ENCODE measurements around the gene DHTKD1.
A peak's percentile ranks its signal among the peaks of the same experiment; 100 is the strongest.

The DHTKD1 gene

GRCh38 chr10:12068449-12069269, at the start of gene DHTKD1:
Gene DHTKD1 (plus strand): TSS chr10:12068954. CDS start chr10:12069034, 80 bp downstream.
- DNase-seq, result peak; percentile 97

- DNase-seq, result no peak
These were observed 49.3 kb upstream of the DHTKD1 start for GRCh38 chr10:12019283-12019971.

- no peak for DNase-seq
These were observed 48.2 kb upstream of the DHTKD1 start for GRCh38 chr10:12020574-12020973.

GRCh38 chr10:12022580-12023257, 46.0 kb upstream of the DHTKD1 start:
- no peak for DNase-seq

- no peak for DNase-seq
These were observed 43.2 kb upstream of the DHTKD1 start for GRCh38 chr10:12025591-12025990.

GRCh38 chr10:12027539-12027938, 41.2 kb upstream of the DHTKD1 start:
- no peak for DNase-seq

- no peak for DNase-seq
These were observed 37.4 kb upstream of the DHTKD1 start for GRCh38 chr10:12031404-12031803.

GRCh38 chr10:12036073-12036655, 32.6 kb upstream of the DHTKD1 start:
- DNase-seq, result no peak

- DNase-seq, result peak; percentile 12
These were observed 26.9 kb upstream of the DHTKD1 start for GRCh38 chr10:12041766-12042408.

GRCh38 chr10:12042409-12042796, 26.4 kb upstream of the DHTKD1 start:
- peak; percentile 28 for DNase-seq

- DNase-seq, result peak; percentile 98
These were observed 25.7 kb upstream of the DHTKD1 start, which contains the start of gene UPF2 for GRCh38 chr10:12042797-12043651. Gene UPF2 (minus strand): TSS chr10:12042809. CDS start chr10:12035423, 7,386 bp downstream.

- DNase-seq, result no peak
These were observed 23.2 kb upstream of the DHTKD1 start for GRCh38 chr10:12045596-12045995.

GRCh38 chr10:12048547-12048946, 20.2 kb upstream of the DHTKD1 start:
- no peak for DNase-seq

- no peak for DNase-seq
These were observed 18.2 kb upstream of the DHTKD1 start for GRCh38 chr10:12050528-12050927.

- DNase-seq, result no peak
These were observed 17.5 kb upstream of the DHTKD1 start for GRCh38 chr10:12051241-12051640.

GRCh38 chr10:12055732-12056131, 13.0 kb upstream of the DHTKD1 start:
- DNase-seq, result no peak

- no peak for DNase-seq
These were observed 12.0 kb upstream of the DHTKD1 start for GRCh38 chr10:12056748-12057147.

- no peak for DNase-seq
These were observed 7.6 kb upstream of the DHTKD1 start for GRCh38 chr10:12061124-12061523.

GRCh38 chr10:12062754-12063482, 5.8 kb upstream of the DHTKD1 start:
- DNase-seq, result no peak

- DNase-seq, result no peak
These were observed 5.3 kb upstream of the DHTKD1 start for GRCh38 chr10:12063483-12063818.

- DNase-seq, result no peak
These were observed 1.4 kb upstream of the DHTKD1 start for GRCh38 chr10:12067336-12067735.

All from CD4-positive, alpha-beta T cell treated with Interferon gamma for 1 hour (primary cell).